Cardiac septum (tissue), 1 donor: ENCODE results near the gene KAT2B. TPM values are rescaled to one million over a fixed set of nuclear protein-coding genes. Genes with fewer than 3 reads are reported as not detected.
"Not testable (repeated sequence)": the region's sequence is repeated elsewhere in the genome, so short reads cannot be mapped to it uniquely, and the experiment has no call there.

ENCODE experiments used
- DNase-seq: peaks from one replicate; pipeline ENCODE4 v3.0.0-alpha.2; 2020; ENCODE audit warnings: low spot score
- intact Hi-C: fragments of 100-400 bp; cut with DNase I; formaldehyde crosslinking; loops from one replicate; pipeline ENCODE4 v1.14.0; 2022
- total RNA-seq: library from RNA; stranded (reverse); fragmentation: NEBNext Ultra II Directional; extraction: Animal tissue kit (Norgen Biotek cat#: 25700); gene quantifications from one replicate; pipeline ENCODE4 v1.2.1, GENCODE V29; 2021
- donor health status: DM: no; HTN: no; CAD: no.

The KAT2B gene
- total RNA-seq, 1 donor from 2014 or later, result 51.3 TPM

DNA sequence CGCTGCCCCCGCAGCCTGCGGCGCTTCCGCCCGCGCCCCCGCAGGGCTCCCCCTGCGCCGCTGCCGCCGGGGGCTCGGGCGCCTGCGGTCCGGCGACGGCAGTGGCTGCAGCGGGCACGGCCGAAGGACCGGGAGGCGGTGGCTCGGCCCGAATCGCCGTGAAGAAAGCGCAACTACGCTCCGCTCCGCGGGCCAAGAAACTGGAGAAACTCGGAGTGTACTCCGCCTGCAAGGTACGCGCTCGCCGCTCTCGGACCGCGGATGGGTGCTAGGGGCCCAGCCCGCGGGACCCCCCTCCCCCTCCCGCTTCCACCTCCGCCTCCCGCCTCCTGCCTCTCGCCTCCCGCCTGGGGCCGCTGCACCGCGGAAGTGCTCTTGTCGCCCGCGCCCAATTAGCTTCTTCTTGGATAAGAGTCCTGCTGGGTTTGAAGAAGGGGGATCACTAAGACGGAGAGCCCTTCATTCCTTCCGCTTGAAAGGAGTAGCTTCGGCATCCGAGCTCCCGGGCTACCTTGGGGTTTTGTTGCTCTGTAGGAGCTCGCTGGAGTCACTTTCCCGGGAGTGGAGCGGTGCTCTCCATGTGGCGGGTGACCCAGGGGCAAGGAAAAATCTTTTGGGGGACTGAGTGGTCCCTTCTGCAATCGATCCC lies 426 bp downstream of the KAT2B start:
- peak; percentile 93 for DNase-seq
- intact Hi-C loops, result loop anchor here (1.0 to 5.0 kb wide), 6 partner anchors 14 to 153 kb away; partner anchors contain the start of genes RAB5A and SGO1

DNA sequence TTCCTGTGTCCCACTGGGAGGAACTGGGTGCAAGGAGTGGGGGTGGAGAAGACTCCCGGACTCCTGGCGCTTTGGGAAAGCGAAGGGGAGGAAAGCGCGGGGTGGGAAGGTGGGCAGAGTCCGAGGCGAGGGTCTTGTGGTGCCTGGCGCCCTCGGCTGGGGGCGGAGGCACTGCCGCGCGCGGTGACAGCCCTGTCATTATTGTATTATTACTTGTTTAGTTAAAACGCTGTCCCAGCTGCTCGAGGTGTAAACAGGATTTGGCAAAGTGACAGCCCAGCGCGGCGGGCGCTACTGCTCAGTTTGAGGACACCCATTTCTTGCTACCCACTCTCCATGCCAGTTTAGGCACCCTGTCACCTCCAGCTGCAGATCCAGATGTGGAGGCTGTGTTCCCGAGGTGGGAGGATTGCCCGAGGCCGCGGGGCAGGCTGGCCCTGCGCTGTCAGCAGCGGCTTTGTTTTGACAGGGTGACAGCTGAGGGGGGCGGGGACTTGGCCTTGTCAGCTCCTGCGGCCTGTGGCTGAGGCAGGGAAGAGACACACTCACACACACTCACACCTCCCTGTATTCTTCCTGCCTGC lies 1.0 kb downstream of the KAT2B start:
- intact Hi-C loops, result loop anchor here (2.0 to 5.0 kb wide), 5 partner anchors 14 to 154 kb away; partner anchors contain the start of gene SGO1
- peak; percentile 97 for DNase-seq

DNA sequence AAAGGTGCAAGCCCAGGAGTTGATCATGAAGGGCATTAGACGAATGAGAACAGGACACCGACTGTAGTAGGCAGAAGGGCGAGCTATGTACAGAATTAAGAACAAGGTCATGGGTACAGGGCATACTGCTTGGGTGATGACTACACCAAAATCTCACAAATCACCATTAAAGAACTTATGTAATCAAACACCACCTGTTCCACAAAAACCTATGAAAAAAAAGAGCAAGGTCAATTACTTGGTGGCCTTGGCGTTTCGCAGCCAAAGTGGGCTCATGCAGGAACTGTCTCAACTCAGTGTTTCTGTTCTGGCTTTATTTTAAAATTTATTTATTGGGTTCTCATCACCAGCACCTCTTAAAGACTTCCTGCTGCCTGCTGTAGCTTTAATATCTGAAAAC lies 2.1 kb downstream of the KAT2B start:
- intact Hi-C loops, result loop anchor here (5.0 kb wide), 3 partner anchors 40 to 155 kb away; no protein-coding TSS in a partner anchor
- DNase-seq, result no peak

DNA sequence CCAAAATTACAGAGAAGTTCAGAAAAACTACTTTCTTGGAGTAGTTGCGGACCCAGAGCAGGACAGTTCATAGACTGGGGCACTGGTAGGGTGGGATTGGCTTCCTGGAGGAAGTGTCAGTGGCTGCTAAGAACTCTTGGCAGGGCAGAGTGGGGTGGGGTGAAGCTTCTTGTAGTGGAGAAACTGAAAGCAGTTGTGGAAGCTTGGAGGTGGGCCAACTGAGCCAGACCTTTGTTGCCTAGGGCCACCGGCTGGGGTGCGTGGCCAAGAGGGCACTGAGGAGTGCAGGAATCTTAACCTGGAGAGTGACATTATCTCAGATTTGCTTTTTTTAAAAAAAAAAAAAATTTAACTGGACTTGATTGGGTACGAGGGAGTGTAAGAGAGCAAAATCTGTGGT lies 3.1 kb downstream of the KAT2B start:
- intact Hi-C loops, result loop anchor here (5.0 kb wide), 3 partner anchors 39 to 156 kb away; no protein-coding TSS in a partner anchor
- peak; percentile 90 for DNase-seq

DNA sequence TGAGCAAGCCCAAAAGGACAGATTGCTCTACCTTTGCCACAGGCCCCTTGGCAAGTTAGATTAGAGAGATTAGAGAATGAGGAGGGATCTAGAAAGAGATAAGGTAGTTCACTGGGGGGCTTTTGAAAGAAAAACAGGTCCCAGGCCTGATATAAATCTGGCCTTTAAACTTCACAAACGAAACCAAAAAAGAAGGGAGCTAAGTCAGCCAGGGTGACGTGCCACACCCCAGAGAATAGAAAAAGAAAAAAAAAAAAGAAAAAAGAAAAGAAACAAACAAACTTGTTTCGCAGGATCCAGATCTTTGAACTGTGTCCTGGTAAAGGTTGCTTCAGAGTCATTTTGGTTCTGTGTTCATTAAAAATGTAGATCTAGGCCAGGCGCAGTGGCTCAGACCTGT lies 3.6 kb downstream of the KAT2B start:
- DNase-seq, result no peak
- intact Hi-C loops, result loop anchor here (5.0 kb wide), 3 partner anchors 38 to 157 kb away; no protein-coding TSS in a partner anchor

DNA sequence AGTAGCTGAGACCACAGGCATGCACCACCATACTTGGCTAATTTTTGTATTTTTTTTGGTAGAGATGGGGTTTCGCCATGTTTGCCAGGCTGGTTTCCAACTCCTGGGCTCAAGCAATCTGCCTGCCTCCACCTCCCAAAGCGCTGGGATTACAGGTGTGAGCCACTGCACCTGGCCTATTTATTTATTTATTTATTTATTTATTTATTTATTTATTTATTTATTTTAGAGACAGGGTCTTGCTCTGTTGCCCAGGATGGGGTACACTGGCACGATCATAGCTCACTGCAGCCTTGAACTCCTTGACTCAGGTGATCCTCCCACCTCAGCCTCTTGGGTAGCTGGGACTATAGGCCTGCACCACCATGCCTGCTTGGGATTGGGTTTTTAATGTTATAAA lies 4.9 kb downstream of the KAT2B start:
- intact Hi-C loops, DNase-seq: not testable (repeated sequence)

DNA sequence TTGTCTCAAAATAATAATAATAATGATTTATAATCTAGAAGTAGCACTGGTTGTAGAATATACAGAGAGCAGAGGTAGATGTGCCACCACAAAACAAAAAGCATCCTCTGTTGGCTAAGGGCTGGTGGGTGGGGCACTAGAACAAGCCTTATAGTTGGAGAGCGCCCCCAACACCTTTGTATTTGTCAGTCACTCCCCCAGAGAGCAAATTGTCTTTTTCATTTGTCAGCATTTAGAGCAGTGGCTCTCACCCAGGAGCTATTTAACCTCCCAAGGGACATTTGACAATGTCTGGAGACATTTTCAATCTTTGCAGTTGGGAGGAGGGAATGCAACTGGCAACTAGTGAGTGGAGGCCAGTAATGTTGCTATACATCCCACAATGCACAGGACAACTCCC lies 6.3 kb downstream of the KAT2B start:
- intact Hi-C loops, result no loop called here

DNA sequence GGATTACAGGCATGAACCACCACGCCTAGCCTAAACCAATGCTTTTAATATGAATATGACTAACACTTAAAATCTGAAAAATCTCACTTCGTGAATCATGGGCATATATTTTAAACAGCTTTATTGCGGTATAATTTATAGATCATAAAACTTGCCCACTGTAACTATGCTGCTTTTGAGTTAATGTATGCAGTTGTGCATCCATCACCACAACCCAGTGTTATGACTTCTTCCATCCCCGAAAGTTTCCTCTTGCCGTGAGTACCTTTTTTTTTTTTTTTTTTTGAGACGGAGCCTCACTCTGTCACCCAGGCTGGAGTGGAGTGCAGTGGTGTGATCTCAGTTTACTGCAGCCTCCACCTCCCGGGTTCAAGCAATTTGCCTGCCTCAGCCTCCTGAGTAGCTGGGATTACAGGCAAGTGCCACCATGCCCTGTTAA lies 7.1 kb downstream of the KAT2B start:
- intact Hi-C loops, result no loop called here
- DNase-seq, result no peak

More for the DNA sequence above, 6.3 kb downstream of the KAT2B start:
- DNase-seq, result no peak

DNA sequence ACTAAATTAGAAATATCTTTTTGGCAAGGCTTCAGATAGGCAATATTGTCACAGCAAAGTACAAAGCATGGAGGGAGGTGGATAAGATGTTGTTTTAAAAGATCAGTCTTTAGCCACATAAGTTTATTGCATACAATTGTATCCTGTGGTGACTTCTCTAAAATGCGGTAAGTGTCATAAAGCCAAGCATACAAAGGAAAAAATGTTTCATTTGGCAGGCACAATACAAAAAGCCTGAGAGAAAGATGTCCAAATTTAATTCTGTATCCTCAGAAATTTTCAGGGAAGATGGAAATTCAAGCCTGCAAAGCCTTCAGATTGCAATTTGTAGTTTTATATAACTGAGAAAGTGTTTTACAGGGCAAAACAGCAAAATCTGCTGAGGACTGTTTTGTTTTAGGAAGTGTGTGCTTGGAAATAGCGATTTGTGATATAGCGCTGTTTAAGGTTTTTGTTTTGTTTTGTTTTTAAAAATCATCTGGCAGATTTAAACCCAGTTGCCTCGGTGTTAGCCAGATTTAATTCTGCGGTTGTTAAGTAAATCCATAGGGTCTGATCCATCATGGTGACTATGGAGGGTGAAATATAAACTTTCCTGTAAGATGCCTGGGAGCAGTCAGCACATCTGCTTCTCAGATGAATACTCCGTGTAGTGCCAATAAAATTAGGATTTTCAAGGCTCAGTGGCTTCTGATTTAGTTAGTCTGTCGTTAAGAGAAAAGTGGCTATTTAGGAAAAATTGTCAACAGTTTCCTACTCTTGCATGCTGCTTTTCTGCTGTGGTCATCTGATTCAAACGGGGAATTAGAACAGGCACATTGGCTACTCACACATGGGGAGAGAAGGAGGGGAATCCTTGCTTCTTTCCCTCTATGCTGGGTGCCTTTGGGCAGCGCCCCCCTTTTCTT lies 8.0 kb downstream of the KAT2B start:
- intact Hi-C loops, result no loop called here
- no peak for DNase-seq

DNA sequence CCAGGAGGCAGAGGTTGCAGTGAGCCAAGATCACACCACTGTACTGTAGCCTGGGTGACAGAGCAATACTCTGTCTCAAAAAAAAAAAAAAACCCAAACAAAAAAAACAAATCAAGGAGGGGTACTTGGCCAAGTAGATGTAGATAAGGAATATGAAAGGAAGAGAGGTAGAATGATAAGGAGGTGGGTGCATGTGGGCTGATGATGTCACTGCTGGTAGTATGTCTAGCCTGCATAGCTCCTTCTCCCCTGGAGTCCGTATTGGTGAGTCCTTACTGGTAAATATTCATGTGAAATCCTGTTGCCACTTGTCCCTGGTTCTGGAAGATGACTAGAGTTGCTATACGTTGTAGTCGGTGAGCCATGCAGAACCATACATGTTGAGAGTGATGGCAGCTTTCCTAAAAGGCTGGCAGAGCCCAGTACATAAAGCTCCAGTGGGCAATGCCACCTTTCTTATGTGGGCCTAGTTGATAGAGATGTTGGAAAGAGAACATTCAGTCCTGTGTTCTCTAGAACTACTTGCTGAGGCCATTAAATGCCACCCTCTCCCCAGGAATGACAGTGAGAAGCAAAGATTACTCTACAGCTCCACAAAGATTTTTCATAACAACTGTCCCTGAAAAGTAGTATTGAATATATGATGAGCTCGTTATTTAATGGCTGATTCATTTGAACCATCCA lies 11.0 kb downstream of the KAT2B start:
- intact Hi-C loops, result no loop called here
- no peak for DNase-seq

DNA sequence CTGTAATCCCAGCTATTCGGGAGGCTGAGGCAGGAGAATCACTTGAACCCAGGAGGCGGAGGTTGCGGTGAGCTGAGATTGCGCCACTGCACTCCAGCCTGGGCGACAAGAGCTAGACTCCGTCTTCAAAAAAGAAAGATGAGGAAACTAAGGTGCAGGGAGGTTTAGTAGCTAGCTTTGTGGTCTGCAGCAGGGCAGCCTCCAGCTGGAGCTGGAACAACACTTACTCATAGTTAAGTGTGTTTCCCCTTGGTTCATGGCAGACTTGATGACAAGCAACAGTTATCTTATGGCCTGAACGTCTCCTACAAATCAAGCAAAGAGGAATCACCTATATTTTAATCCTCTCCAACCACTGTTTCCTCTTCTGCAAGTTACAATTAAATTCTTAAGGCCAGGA lies 12.6 kb downstream of the KAT2B start:
- no peak for DNase-seq
- intact Hi-C loops, result no loop called here

DNA sequence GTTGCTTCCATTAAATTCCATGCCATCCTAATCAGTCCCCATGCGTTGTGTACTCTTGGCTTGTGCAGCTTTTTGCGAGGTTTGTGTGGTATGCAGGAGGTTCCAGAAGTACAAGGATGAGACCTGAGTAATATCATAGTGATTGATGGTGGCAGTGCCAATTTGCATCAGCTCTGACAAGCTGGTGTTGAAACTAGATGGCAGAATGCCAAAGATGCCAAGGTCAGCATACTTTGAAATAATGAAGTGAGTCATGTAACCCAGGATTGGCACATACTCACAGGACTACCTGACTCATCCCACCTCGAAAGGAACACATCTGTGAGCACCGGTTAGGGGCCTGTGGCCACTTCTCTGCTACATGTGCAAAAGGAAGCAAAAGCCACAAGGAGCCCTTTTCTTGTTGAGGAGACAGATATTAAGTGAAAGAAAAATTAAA lies 14.3 kb downstream of the KAT2B start:
- DNase-seq, result peak; percentile 87
- intact Hi-C loops, result loop anchor here (2.0 kb wide), 1 partner anchor 14 kb away; the partner anchor contains the start of gene KAT2B

DNA sequence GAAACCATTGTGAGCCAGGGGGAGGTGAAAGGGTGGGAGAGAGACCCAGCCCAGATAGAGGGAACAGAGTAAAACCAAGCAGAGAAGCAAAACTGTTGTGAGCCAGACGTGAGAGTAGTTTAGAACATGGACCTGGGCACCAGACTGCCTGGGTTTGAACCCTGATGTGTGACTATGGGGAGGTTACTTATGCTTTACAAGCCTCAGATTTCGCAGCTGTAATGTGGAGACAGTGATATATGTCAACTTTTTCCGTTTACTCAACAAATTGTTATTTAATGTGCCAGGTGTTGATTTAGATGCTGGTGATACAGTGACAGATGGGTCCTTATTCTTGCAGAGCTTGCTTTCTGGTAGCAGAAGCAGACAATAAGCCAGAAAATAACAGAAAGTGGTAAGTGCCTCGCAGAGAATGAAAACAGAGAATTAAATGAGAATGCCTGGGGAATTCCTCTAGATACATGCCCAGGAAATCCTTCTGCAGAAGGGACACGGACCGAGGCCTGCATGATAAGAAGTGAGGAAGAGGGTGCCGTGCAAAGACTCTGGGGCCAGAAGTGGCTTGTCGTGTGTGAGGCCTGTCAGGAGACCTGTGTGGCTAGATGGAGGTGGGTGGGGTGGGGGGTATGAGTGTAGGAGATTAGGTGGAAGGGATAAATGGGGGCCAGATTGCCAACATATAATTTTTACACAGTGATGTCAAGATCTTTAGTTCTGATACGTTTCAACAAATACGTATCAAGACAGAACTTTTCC lies 15.0 kb downstream of the KAT2B start:
- DNase-seq, result no peak
- intact Hi-C loops, result loop anchor here (2.0 kb wide), 1 partner anchor 14 kb away; the partner anchor contains the start of gene KAT2B

DNA sequence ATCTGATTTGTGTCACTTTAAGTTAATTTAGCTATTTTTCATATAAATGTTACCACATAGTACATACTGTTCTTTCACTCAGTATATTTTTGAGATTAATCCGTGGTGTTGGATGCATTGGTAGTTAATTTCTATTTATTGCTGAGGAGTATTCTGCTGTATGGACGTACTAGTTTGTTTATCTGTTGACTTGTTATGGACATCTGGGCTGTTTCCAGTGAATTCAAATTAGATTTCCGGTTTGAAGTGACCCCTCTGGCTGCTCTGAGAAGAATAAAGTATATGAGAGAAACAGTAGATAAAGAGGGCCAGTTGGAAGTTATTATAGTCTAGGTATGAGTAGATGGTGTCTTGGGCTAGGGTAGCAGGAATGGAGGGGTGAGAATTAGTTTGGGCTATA lies 15.6 kb downstream of the KAT2B start:
- intact Hi-C loops, result loop anchor here (2.0 kb wide), 1 partner anchor 15 kb away; the partner anchor contains the start of gene KAT2B
- no peak for DNase-seq

DNA sequence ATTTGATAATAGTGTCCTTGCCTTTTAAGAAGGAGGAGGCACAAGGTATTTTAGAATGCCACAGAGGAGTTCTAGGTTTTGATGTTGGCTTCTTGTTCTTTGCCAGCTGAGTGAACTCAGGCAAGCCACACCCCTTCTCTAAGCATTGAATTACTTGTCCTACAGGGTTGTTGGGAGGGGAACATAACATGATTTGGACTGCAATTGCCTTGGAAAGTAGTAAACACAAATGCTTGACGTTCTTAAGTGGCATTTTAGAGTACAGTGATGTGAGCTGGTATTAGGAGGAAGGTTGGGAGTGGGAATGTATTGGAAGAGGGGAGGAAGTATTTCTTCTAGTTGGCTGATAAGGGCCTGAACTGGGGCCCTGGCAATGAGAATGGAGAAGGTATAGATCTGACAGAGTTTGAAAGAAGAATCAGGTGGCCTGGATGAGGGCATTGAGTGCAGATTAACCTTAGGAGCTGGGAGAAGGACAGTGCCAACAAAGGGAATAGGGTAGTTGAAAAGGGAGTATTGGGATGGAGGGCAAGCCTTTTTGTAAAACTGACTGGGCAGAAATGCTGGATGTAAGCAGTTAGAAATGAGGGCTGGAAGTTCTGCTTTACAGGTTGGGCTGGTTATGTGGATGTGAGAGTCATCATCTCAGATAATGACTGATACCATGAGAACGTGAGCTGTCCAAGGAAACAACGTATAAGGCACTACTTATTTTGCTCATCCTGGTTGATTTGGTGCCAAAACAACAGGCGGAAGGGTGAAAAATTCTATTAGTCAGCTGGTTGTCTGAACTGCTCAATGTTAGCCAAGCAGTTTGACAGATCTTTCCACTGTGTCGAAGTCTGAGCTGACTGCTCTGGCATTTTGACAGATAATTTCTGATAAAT lies 16.7 kb downstream of the KAT2B start:
- DNase-seq, result no peak
- intact Hi-C loops, result no loop called here

DNA sequence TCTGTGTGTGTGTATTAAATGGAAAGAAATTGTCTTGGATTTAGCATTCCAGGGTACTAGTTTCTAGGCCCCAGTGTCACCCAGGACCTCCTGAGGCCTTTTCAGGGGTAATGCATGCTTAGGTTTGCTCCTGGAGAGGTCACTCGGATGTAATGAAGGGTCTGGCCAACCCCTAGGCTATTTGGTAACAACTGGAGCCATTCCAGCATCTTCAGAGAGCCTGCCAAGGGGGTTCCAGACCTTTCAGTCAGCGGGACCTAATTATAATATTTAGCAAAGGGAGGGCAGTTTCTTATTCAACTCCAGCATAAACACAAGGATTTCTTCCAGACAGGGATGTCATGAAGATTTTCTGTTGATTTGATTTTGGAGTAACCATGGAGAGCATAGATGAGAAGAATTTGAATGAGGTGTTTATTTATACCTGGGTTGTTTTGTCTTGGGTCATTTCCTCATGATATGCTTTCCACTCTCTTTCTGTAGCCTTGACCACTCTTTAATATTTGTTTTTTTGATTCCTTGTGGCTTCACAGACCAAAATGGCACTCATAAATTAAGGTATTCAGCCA lies 17.4 kb downstream of the KAT2B start:
- intact Hi-C loops, result no loop called here

DNA sequence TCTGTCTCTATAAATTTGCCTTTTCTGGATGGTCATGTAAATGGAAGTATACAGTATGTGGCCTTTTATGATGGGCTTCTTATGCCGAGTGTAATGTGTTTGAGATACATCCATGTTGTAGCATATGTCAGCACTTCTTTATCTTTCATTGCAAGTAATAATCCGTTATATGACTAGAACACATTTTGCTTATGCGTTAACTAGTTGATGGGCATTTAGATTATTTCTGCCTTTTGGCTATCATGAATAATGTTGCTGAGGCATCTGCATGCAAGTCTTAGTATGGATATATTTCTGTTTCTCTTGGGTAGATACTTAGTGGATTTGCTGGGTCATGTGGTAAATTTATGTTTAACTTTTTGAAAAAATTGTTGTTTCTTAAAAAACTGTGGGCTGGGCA lies 19.7 kb downstream of the KAT2B start:
- DNase-seq, result no peak
- intact Hi-C loops, result no loop called here

More for the DNA sequence above, 17.4 kb downstream of the KAT2B start:
- DNase-seq, result no peak
